T-helper 2 cell treated with Interferon-gamma antibody and Interleukin-4, amounts not matched to agents 100 ng/mL and 5 ng/mL, for 36 hours (primary cell): ENCODE data around the gene DROSHA. TPM values are rescaled to one million over a fixed set of nuclear protein-coding genes. Genes with fewer than 3 reads are reported as not detected.
"Not testable (repeated sequence)": the region's sequence is repeated elsewhere in the genome, so short reads cannot be mapped to it uniquely, and the experiment has no call there.

Experiments
- intact Hi-C: fragments of 100-400 bp; cut with micrococcal nuclease; formaldehyde crosslinking; loops from one replicate; pipeline ENCODE4 v1.15.1; 2023
- total RNA-seq: library from RNA; stranded (reverse); gene quantifications from 2 replicates; pipeline ENCODE4 v1.2.3, GENCODE V29; 2022

Gene DROSHA
- total RNA-seq, 1 donor from 2014 or later, result 66.6 TPM

DNA sequence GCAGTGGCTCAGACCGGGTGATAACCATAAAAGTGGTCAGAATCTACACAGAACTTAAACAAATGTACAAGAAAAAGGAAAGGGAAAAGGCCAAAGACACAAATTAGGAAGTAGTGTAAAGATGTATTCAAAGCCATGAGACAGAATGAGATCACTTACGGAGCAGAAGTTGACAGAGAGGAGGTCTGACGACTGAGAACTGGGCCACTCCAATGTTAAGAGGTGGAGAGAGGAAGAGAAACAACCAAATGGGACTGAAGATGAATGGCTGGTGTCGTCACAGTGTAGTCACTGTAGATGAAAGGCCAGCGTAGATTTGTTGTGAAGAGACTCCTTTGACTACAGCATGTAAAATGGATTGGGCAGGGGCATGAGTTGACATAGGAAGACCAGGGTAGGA lies 114.4 kb downstream of the DROSHA start:
- intact Hi-C loops, result no loop called here

- intact Hi-C loops, result no loop called here
Measured at GRCh38 chr5:31416547-31416946, 115.3 kb downstream of the DROSHA start.

DNA sequence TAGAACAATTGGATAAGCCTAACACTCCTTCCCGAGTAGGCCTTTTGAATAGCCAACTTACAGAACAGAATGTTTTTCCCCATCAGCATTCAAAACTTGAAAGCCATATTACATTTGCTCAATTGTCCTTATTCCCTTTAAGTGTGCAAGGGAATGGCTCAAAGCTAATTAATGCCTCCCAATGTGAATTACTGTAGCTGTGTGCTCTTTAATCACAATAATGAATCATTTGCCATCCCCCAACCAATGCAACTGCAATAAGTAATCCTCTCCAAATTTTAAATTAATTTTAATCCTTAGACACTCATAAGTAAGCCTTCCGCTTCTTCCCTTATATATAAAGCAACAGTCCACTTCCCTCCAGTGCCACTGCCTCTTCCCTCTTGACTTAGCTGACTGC lies 115.9 kb downstream of the DROSHA start:
- intact Hi-C loops, result no loop called here

- intact Hi-C loops, result no loop called here
Measured at GRCh38 chr5:31415009-31415923, 116.6 kb downstream of the DROSHA start.

- intact Hi-C loops, result no loop called here
Measured at GRCh38 chr5:31413030-31413812, 118.7 kb downstream of the DROSHA start.

DNA sequence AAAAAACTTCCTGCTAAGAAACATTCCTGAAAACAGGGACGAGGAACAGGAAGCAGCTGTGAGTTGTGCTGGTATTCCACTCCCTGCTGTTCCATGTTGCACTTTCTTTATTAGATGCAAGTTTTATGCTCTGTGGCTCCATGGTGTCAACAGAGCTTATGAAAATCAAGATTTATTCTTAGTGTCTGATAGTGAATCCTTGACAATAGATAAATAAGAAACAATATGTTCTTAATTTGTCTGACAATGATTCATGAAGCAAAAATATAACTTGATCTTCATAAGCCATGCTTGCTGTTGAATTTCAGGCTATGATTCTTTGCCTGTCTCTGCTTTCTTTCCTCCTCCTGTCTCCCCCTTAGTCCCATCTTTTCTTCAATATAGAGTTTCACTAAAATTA lies 119.6 kb downstream of the DROSHA start:
- intact Hi-C loops, result no loop called here

- intact Hi-C loops, result no loop called here
Measured at GRCh38 chr5:31410089-31410488, 121.8 kb downstream of the DROSHA start.

DNA sequence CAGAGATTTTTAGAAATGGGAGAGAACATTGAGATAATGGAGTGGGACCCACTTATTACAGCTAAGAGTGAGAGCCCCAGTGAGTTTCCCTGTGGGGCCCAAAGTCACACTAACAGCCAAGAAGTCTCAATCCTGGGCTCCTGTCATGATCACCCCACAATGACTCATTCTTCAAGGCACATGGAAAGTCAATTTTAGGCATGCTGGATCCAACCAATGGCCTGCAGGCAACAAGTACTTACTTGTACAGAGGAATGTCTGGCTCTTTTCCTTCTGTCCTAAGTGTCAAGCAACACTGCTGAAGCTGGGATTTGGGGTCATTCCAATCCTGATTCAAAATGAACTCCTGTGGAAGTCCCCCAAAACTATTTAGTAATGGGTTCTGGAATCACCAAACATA lies 123.1 kb downstream of the DROSHA start:
- intact Hi-C loops, result no loop called here

DNA sequence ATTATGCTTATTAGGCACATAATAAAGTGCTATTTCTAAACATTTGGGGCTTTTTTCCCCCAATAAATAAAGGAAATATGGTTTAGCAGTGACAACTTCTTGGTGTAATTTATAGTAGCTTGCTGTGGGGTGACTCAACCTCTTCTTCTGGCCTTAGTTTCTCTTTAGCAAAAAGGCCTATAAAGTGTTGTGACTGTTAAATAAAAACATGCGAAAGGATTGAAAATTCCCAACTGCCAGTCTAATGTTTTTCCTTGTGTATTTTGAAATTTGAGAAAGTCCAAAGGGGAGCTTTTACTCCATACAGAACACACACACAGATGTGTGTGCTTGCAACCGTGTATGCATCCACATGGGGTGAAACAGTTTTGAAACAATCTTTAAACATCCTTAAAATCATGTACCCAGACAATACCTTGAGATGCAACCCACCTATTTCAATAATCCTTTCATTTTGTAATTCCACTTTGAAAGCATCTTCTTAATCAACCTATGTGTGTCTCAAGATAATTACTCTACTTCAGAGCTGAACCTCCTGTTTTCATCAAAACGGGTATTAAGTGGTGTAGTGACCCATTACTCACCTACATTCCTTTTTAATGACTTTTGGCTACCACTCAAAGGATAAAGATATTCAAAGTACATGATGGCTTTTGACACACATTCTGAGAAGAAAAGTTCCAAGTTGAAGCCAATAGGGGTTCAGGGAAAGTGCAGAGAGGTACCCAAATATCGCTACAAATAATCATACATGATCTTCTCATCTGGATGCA lies 123.8 kb downstream of the DROSHA start:
- intact Hi-C loops, result no loop called here

DNA sequence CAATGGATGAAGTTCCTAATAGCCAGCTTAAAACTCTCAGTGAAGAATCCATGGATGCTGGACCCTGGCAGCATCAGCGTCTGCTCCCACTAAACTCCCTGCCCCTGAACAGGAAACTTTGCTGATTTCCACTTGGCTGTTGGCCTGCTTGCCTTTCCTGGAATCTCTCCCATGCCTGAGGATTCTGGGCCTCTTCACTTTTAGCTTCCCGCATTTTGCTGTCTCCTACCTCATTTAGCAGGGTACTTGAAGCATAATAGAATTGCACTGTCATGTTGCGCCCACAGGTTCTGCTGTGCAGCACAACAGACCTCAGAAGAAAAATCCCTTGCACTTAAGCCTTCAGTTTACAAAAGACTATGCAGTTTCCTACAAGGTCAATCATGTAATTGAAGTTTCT lies 127.6 kb downstream of the DROSHA start:
- intact Hi-C loops, result no loop called here

GRCh38 chr5:31401691-31402090 lies 130.2 kb downstream of the DROSHA start:
- intact Hi-C loops, result no loop called here

GRCh38 chr5:31397926-31398557 lies 133.9 kb downstream of the DROSHA start:
- intact Hi-C loops, result no loop called here

DNA sequence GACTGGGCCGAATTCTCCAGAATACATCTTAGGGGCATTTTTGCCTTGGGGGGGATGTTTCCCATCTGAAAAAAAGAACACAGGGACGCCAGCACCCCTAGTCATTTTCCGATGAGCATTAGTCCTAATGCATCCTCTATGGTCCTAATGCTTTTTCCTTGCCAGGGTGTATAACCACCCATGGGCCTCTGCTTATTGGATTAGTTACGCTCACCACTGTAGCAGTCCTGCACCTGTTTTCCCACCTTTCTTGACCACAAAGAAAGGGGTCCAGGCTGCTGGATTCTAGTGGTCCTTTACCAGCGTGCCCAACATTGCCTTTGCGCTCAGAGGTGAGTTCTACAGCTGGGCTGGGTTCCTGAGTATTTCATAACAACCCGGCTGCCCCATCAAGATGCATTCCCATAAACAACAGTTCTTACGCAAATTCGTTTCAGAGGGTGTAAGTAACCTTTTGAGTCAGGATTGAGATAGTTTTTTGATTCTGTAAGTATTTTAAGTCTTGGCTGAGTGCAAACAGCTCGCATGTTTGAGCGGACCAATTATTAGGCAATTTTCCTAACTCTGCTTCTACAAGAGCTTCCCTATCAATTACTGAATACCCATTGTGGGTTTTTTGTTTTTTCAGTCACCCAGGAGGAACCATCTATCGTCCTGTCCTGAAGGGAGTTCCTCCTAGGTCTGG lies 135.1 kb downstream of the DROSHA start:
- intact Hi-C loops, result no loop called here

GRCh38 chr5:31395450-31396045 lies 136.3 kb downstream of the DROSHA start:
- intact Hi-C loops, result not testable (repeated sequence)

DNA sequence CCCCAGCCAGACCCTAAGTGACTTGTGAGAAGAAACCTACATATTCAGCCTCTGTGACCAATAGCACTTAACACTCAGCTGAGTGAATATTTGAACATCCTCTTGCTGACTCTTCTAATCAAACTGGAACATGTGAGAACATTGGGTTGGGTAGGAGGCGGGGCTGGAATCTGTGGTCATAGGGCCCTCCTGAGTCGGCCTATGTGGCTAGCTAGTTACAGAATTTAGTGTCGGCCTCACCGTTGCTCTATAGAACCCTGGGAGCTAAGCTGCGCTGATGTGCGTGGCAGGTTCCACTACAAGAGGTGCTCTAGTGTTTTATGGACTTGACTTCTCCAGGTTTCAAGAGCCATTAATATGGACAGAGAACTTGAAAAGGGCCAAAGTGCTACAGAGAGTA lies 138.8 kb downstream of the DROSHA start:
- intact Hi-C loops, result no loop called here

DNA sequence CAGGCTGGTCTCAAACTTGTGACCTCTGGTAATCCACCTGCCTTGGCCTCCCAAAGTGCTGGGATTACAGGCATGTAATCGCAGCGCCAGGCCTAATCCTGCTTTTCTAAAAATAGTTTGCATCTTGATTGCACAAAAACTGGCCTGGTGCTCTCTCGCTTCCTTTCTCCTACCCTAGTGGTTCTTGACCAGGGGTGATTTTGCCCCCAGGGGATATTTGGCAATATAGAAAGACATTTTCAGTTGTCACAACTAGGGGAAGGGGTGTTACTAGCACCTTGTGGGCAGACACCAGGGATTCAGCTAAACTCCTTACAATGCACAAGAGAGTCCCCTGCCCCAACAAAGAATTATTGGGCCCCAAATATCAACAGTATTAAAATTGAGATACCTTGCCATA lies 139.8 kb downstream of the DROSHA start:
- intact Hi-C loops, result no loop called here

- intact Hi-C loops, result no loop called here
Measured at GRCh38 chr5:31390256-31390655, 141.6 kb downstream of the DROSHA start.

- intact Hi-C loops, result no loop called here
Measured at GRCh38 chr5:31385774-31386537, 145.9 kb downstream of the DROSHA start.

- intact Hi-C loops, result no loop called here
Measured at GRCh38 chr5:31383734-31384133, 148.2 kb downstream of the DROSHA start.
